GM19372 (cell line): Measurements from ENCODE around the gene ZNF385B.

Experiments used
- ATAC-seq: cut with Tn5 transposase; IDR thresholded peaks from one replicate; pipeline ENCODE4 v1.9.1; 2021; ENCODE audit warnings: mild to moderate bottlenecking, low read depth, moderate library complexity; ENCODE audit not compliant: unreplicated experiment

Gene ZNF385B

GRCh38 chr2:179692043-179692442, 169.4 kb downstream of the ZNF385B start:
- no peak for ATAC-seq

DNA sequence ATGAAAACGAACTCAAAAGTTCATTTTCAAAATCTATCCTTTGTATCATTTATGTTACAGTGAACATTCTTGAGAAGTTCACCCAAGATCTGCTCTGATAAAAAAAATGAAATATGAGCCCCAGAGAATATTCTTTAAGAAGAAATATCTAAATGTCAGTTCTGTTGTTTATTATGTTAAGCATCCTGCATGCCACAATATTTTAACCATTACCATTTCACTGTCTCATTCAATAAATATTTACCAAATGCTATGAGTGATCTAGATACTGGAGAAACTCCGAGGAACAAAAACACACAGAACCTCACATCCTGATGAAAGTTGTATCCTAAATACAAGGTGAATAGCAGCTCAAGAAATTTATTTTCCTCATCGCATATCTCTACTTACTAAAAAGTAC, 170.2 kb downstream of the ZNF385B start:
- no peak for ATAC-seq

GRCh38 chr2:179686718-179687342, 174.6 kb downstream of the ZNF385B start:
- ATAC-seq, result no peak

- no peak for ATAC-seq
Observed at GRCh38 chr2:179686069-179686468, 175.3 kb downstream of the ZNF385B start.

DNA sequence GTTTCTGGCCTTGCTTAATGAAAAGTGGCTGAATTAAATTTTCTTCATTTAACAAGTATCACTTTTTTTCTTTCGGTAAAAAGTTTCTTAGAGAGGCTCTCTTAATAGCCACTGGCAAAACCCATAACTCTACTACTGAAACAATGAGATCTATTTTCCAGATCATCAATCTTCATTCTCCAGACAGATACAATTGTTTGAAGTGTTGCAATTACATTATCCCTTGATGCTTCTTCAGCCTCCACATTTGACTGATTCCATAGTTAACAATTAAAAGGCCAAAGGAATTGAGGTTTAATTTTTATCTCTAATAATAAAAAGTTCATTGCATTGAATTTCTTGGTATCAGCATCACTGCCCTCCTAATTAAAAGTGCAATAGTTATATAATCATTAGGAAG, 176.3 kb downstream of the ZNF385B start:
- ATAC-seq, result no peak

DNA sequence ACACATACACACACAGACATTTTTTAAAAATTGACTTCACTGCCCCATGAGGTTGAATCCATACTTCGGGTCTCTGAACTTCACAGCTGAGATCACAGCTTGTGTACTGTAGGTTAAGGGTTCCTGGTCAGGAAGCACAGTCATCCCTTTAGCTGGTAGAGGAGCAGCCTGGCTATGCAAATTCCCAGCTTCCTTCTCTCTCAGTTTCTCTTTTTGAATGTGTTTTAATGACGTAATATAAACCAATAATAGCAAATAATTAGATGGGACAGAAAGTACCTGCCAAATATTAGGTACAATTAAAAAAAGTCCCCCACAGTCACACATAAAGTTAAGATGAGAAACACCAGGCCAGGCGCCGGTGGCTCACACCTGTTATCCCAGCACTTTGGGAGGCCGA, 178.7 kb downstream of the ZNF385B start:
- no peak for ATAC-seq

GRCh38 chr2:179677746-179678505, 183.5 kb downstream of the ZNF385B start:
- ATAC-seq, result no peak

GRCh38 chr2:179677077-179677688, 184.2 kb downstream of the ZNF385B start:
- ATAC-seq, result no peak

DNA sequence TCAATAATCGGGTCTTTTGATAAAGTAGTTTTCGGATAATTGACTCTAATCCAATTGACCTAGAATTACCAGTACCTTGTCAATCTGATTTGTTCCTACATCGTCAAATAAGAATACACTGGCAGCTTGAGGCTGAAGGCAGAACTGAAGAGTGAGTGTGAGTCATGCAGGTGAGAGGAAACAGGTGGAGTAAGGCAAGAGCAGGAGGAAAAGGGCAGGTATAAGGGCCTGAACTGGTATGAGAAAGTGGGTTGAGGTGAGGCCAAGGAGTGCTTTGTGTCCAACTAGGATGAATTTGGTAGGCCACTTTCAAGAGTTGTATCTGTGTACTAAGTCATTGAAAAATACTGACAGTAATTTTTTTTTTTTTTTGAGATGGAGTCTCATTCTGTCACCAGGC, 186.0 kb downstream of the ZNF385B start:
- ATAC-seq, result no peak

DNA sequence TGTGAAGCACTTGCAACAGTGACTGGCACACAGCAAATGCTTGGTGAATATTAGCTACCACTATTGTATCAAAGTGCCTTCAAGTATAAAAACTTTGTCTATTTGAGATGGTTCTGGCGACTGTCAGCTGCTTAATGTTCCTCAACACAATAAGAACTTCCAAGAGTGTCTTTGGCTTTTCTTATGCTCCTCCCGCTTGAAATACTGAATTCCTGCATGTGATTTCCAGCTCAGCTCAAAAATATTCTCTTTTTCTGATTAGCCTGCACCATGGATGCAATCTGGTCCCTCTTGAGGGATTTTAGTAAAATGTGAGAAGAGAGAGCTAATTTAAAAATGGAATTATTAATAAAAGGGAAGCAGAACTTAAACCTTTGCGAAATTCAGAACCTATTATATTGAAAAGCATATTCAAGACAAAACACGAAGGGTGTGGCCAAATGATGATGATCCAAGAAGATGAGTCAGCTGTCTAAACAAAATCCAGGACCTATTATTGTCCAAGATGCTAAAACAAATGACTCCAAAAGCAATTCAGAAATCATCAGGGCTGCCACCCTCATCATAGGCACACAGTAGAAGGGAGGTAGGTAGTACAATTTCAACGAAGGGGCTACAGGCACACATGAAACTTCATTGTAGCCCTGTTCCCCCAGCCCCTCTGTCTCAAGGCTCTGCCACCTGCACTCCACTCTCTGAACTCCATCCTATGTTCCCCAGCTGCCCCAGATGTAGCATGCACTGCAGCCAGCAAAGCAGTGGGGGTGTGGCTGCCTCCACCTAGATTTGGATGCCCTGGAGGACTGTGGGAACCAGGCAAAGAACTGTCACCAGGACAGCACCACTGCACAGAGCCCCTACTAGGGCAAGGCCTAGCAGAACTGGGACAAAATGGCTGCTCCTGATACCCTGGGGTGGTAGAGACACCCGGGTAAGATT, 190.1 kb downstream of the ZNF385B start:
- no peak for ATAC-seq

DNA sequence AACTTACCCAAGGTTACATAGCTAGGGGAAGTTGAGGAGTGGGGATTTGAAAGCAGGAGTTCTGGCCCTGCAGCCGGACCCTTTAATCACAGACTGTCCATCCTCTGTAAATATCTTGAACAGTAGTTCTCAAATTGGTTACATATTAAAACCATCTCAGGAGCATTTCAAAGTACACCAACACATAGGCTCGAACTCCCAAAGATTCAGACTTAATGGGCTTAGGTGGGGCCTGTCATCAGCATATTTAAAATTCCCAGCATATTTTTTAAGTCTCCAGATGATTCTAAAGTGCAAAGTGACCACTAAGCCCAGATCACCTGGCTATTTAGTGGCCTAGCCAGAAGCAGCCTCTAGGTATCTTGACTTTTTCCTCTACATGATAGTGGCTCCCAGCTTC, 192.2 kb downstream of the ZNF385B start:
- ATAC-seq, result no peak

GRCh38 chr2:179664972-179665812, 196.2 kb downstream of the ZNF385B start:
- ATAC-seq, result no peak

DNA sequence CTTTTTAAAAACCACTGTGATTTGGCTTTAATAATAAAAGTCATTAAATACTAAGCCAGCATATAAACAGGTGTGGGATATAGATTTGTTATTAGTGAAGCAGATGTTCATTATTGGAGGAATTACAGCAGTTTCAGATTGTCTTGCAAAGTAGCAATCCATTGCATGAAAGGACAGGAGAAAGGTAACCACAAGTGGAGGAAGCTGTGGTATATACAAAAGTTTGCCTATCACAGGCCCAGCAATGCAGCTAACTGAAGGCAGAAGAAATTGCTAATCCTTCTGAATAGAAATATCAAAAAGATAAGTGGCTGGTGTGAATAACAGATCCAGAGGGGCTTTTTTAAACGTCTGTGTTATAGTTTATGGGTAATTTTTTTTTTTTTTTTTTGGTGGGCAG, 199.4 kb downstream of the ZNF385B start:
- ATAC-seq, result no peak

GRCh38 chr2:179657068-179657595, 204.3 kb downstream of the ZNF385B start:
- no peak for ATAC-seq

DNA sequence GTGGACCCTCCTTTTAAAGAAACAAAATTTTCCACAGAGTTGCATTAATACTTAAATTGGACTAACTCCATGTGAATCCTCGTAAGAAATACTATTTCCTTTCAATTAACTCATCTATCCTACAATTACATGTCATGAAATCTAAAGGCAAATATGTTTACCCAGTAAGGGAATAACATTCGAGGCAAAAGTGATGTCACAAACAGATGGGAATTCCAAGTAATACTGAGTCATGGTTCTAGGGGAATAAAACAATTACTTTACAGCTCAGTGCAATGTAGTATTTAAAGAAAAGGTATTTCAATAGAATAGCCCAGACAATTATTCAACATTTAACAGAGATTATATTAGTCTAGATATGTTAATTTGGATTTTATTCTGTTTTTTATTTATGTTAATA, 205.8 kb downstream of the ZNF385B start:
- no peak for ATAC-seq

DNA sequence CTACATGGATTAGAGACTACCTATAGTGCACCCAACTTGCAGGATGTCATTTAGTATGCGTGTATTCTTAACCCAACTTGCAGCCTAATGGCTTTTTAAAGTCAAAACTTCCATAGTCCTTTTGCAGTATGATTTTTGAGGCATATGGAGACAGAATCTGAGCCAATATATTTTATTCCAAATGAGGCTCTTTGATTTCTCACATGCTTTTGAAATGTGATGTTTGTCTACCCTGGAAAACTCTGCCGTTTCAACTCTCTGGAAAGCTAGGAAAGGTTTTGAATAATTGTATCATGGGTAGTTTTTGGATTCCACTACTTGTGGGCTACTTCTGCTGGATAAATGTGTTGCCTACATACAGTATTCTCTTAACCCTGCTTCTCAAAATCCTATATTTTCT, 206.6 kb downstream of the ZNF385B start:
- no peak for ATAC-seq

DNA sequence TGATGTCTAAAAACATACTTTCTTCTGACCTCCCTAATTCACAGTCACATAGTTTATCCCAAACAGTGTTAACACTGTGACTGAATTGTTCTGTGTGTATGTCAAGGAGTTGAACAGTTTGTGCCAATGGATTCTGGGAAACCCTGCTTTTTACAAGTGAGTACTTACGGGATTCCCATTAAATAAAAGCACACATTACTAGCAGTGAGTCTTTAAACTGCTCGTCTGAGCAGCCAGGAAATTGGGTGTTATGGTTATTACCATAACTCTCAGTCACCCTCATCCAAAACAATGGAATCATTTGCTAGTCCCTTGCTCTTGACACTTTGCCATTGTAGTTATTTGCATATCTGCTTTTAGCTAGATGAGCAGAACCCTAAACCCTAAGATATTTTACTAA, 209.1 kb downstream of the ZNF385B start:
- ATAC-seq, result no peak

DNA sequence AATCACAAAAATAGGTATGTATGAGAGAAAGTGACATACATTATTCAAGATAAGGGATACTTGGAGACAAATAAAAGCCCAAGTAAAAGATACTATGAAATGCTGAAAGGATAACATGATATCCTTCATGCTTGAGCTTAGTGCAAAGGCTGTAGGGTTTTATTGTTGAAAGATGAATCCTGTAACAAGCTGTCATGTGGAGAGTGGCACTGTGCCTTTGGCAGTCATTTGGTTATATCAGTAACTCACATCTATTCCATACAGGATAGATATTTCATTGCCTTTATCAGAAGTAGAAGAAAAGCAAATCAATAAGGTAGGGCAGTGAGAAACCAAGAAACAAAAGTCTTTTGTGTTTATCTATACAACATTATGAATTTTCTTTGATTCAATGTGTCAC, 211.0 kb downstream of the ZNF385B start:
- no peak for ATAC-seq

GRCh38 chr2:179646862-179647587, 214.4 kb downstream of the ZNF385B start:
- ATAC-seq, result no peak
